Retinal pigment epithelial cell (primary cell): Measurements from ENCODE around the gene RUNX3.

ENCODE experiments used
- DNase-seq: peaks from one replicate; pipeline ENCODE4 v3.0.0-alpha.2; 2010; ENCODE audit warnings: low read depth
- H3K4me3 ChIP-seq: 2 replicates; pipeline ENCODE4 v1.5.1; 2011; ENCODE audit warnings: mild to moderate bottlenecking, low read length, control low read depth, moderate library complexity
- CTCF ChIP-seq: conservative IDR thresholded peaks from 2 replicates; pipeline ENCODE4 v1.5.1; 2011; ENCODE audit warnings: low read depth, low read length, control low read depth, inconsistent platforms

RUNX3 gene

GRCh38 chr1:24897263-24898151 lies 32.6 kb downstream of the RUNX3 start:
- no peak for DNase-seq
- TF ChIP-seq CTCF = no peak
- H3K4me3 ChIP-seq = no peak overlapping the region

GRCh38 chr1:24896596-24897262 lies 33.3 kb downstream of the RUNX3 start:
- H3K4me3 ChIP-seq = no peak overlapping the region
- DNase-seq = no peak
- TF ChIP-seq CTCF = no peak

- no peak for DNase-seq
- no peak for TF ChIP-seq CTCF
- H3K4me3 ChIP-seq = no peak overlapping the region
Measured at GRCh38 chr1:24896176-24896575, 33.9 kb downstream of the RUNX3 start.

GRCh38 chr1:24895511-24895910 lies 34.6 kb downstream of the RUNX3 start:
- no peak overlapping the region for H3K4me3 ChIP-seq
- no peak for DNase-seq
- no peak for TF ChIP-seq CTCF

- TF ChIP-seq CTCF = no peak
- H3K4me3 ChIP-seq = no peak overlapping the region
- no peak for DNase-seq
Measured at GRCh38 chr1:24894002-24894401, 36.1 kb downstream of the RUNX3 start.

GRCh38 chr1:24893431-24893830 lies 36.6 kb downstream of the RUNX3 start:
- DNase-seq = no peak
- no peak for TF ChIP-seq CTCF
- no peak overlapping the region for H3K4me3 ChIP-seq
